CD4-positive, alpha-beta T cell treated with Interleukin-1 beta for 1 hour (primary cell): ENCODE measurements around the gene FBXL17.
"Not testable (repeated sequence)": the region's sequence is repeated elsewhere in the genome, so short reads cannot be mapped to it uniquely, and the experiment has no call there.

Experiments used
- DNase-seq, 2 donors: peaks; one replicate each; pipeline ENCODE4 v3.0.0-alpha.2; 2020 to 2022

Gene FBXL17

DNA sequence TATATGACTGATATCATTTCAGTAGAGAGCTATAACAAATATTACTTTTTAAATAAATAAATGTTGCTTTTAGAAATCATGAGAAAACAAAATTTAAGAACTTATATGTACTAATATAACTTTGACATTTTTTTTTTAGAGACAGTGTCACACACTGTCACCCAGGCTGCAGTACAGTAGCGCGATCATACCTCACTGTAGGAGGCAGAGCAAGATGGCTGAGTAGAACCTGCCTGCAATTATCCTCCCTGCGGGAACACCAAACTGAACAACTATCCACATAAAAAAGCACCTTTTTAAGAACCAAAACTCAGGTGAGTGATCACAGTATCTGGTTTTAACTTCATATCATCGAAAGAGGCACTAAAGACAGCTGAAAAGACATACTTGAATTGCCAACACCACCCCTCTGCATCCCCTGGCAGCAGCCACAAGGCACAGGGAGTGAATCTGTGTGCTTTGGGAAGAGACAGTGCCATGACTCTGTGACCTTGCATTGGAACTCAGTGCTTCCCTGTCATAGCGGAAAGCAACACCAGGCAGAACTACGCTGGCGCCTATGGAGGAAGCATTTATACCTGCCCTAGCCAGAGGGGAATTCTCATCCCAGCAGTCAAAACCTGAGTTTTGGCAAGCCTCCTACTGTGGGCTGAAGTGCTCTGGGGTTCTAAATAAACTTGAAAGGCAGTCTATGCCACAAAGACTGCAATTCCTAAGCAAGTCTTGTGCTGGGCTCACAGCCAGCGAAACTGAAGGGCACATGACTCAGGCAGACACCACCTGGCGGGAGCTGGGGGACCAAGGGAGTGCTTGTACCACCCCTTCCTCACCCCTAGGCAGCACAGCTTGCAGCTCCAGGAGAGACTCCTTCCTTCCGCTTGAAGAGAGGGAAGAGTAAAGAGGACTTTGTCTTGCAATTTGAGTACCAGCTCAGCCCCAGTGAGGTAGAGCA lies 142.7 kb downstream of the FBXL17 start:
- no peak for DNase-seq

GRCh38 chr5:108238461-108238860 lies 143.4 kb downstream of the FBXL17 start:
- DNase-seq = no peak

- DNase-seq = no peak
Measured at GRCh38 chr5:108233617-108234155, 148.2 kb downstream of the FBXL17 start.

DNA sequence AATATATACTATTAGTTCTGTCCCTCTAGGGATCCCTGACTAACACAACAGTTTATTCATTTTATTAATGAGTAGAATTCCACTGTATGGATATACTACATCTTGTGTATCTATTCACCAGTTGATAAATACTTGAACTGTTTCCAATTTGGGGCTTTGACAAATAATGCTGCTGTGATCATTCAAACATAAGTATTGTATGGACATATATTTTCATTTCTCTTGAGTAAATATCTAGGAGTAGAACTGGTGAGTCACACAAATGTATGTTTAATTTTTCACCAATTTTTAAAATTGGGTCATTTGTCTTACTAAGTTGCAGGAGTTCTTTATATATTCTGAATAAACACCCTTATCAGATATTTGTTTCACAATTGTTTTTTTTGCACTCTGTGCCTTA lies 149.1 kb downstream of the FBXL17 start:
- no peak for DNase-seq

GRCh38 chr5:108222011-108222410 lies 159.9 kb downstream of the FBXL17 start:
- DNase-seq = no peak

GRCh38 chr5:108220834-108221233 lies 161.1 kb downstream of the FBXL17 start:
- DNase-seq = no peak

DNA sequence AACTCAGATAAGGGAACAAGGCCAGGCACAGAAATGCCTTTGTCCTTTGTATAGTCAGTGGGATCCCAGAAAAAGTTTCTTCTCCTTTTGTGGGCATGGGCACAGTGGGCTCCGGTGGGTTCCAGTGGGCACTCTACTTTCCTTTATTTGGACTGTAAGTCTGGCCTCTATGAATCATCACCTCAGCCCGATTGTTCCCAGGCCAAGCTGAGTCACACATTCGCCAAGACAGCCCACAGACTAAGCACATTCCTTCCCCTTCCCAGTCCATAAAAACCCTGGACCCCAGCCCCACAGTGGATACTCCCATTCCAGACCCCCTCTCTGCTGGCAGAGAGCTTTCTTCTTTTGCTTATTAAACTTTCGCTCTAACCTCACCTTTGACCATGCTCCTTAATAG lies 165.0 kb downstream of the FBXL17 start:
- no peak for DNase-seq

GRCh38 chr5:108214857-108215256 lies 167.0 kb downstream of the FBXL17 start:
- DNase-seq = no peak

DNA sequence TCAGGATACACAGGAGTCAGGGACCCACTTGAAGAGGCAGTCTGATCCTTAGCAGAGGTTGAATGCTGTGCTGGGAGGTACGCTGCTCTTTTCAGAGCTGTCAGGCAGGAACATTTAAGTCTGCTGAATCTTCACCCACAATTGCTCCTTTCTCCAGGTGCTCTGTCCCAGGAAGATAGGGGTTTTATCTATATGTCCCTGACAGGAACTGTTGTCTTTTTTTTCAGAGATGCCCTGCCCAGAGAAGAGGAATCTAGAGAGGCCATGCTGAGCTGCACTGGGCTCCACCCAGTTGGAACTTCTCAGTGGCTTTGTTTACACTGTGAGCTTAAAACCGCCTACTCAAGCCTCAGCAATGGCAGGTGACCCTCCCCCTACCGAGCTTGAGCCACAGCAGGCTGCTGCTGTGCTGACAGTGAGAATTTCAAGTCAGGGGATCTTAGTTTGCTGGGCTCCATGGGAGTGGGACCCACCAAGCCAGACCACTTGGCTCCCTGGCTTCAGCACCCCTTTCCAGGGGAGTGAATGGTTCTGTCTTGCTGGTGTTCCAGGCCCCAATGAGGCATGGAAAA lies 169.0 kb downstream of the FBXL17 start:
- DNase-seq = no peak

- DNase-seq = no peak
Measured at GRCh38 chr5:108206707-108207106, 175.2 kb downstream of the FBXL17 start.

- no peak for DNase-seq
Measured at GRCh38 chr5:108201721-108202120, 180.2 kb downstream of the FBXL17 start.

GRCh38 chr5:108196276-108196675 lies 185.6 kb downstream of the FBXL17 start:
- DNase-seq = no peak

DNA sequence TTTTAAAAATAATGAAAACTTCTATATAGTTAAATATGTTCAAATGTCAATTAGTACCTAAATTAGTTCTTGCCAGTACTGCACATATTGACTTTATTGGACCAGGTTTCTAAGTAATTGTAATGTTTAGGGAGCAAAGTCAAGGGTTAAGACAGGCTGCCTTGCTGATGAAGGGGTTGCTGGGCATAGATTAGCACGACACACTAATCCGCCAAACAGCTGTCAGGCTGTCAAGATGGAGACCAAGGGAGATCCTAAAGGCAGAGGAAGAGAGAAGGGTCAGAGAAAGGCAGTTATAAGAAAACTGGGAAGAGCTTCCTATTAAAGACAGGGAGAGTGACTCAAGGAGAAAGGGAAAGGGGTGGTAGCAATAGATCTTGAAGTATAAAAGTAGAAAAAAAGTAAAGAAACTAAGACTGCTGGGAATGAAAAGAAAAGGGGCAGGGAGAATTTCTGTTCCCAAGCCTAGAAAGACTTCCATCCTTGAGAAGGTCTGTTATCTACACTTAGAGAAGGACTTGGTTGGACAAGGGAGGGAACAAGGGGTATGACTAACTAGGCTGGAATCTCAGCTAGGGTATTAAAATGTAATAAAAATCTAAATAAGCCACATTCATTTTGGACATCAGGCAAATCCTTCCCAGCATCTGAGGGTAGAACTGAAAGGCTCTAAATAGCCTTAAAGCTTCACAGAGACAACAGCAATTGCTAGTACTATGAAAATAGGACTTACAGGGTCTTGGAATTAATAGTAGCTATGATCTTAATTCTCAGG lies 188.7 kb downstream of the FBXL17 start:
- no peak for DNase-seq

DNA sequence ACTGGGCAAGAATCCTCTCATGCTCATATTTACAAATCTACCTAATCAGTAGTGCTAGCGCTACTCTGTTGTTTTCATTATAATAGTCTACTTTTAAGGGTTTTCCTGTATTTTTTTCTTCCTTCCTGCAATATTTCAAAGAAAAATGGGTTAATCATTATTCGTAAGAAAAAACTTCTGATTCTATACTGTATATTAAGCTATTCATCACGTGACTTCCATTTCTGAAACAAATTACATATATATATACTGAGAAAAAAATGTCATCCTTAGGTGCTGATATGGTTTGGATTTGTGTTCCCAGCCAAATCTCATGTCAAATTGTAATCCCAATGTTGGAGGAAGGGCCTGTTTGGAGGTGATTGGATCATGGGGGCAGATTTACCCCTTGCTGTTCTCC lies 197.0 kb downstream of the FBXL17 start:
- DNase-seq = no peak

DNA sequence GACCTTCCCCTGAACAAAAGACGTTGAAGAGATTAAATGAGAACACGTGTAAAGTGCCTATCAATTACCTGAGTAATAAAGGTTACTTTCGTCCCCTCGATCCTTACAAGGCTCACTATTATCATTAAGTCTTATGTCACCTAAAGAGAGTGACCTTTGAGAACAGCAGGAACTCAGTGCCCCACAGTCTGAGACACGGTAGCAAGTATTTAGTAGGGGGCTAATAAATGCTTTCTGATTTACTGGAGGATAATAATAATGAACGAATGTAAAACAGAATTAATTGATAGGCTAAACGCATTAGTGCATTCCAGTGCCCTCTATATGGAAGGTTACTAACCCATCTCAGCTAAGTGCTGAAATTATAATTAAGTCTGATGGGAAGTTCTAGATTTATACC lies 199.9 kb downstream of the FBXL17 start:
- DNase-seq = no peak

- no peak for DNase-seq
Measured at GRCh38 chr5:108174286-108174685, 207.6 kb downstream of the FBXL17 start.

GRCh38 chr5:108171759-108172158 lies 210.1 kb downstream of the FBXL17 start:
- no peak for DNase-seq

DNA sequence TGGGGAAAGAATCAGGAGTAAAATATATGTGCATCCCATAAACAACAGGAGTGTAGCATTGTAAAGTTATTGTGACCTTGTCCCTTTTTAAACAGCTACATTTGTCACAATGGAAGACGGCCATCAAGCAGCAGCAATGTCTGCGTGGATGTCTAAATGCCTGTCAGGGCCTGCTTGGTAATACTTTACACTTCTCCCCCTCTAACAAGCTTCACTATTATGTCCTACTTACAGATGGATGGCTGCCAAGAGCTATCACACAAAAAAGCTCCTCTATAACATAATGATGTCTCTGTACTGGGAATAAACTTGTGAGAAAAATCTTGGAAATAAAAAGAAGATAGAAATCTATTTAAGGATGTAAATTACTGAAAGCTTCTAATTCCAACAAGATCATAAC lies 213.0 kb downstream of the FBXL17 start:
- DNase-seq = no peak

DNA sequence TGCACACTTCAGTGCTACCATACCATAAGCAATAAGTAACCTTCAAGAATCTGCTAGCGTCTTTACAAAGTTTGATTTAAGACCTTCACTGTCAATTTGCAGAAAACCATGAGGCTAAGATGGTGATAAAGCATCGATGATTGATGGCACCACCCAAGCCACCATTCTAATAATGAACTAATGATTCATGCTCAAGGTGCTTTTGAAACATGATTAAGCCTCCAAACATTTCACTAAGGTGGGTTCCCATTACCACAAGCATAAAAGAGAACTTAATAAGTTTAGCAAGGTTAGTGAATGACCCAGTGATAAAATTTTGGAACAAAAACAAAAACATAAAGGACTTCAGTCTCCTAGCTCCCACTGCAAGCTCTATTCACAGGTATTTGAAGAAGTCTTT lies 214.7 kb downstream of the FBXL17 start:
- no peak for DNase-seq

GRCh38 chr5:108164574-108164973 lies 217.3 kb downstream of the FBXL17 start:
- DNase-seq = no peak

GRCh38 chr5:108152854-108153253 lies 229.0 kb downstream of the FBXL17 start:
- not testable (repeated sequence) for DNase-seq

DNA sequence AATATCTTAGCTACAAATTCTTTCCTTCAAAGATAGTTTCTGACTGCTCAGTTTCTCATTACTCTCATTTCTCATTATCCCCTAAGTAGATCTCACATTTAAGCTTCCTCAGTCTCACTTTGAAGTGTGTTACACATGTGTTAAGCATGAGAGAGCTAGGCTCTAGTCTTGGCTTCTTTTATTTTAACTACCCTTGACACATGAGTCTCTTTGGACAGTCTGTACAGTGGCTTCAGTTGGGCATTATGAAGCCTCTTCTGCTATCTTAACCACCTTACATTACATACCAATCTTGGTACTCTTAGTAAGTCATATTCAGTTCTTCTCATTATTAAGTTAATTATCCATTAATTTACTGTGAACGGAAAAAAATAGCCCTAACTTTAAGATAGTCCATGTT lies 232.5 kb downstream of the FBXL17 start:
- DNase-seq = no peak

- DNase-seq = no peak
Measured at GRCh38 chr5:108148715-108149139, 233.2 kb downstream of the FBXL17 start.
